ENCODE data around the gene MARCHF3.
"Not testable (repeated sequence)": the region's sequence is repeated elsewhere in the genome, so short reads cannot be mapped to it uniquely, and the experiment has no call there.

MARCHF3 gene

GRCh38 chr5:126849101-126849678 is 181.2 kb downstream of the MARCHF3 start:
- H3K4me2 ChIP-seq, result peak overlapping the region in 2 of 11 experiments; percentile 7 to 8; a peak in 1 of 22 replicates
- H4K20me1 ChIP-seq, result no peaks in the 10 kb centered on the region
- no peak for TF ChIP-seq Cebpa-rat (IDR thresholded peaks at IDR 0.05)
- peaks cover 0 to 5% (median 0%) of the 10 kb centered on the region in 11 experiments; a peak in 1 of 22 replicates for H3K27me3 ChIP-seq
- no peak overlapping the region for H3K9ac ChIP-seq
- H3K4me3 ChIP-seq, result no peak overlapping the region
- H3K27ac ChIP-seq, result no peak overlapping the region
- H3K36me3 ChIP-seq, result no peaks in the 10 kb centered on the region
- H3K4me1 ChIP-seq, result peaks cover 58 to 75% (median 61%) of the 10 kb centered on the region in 10 experiments
- peaks cover 0 to 9% (median 0%) of the 10 kb centered on the region in 11 experiments; a peak in 4 of 22 replicates for H3K9me3 ChIP-seq (replicated peaks in 1 of 11)

- Histone ChIP-seq H3K4me3 (no peak overlapping the region), H3K9ac (peak overlapping the region in 1 of 11 experiments; percentile 4; a peak in 1 of 22 replicates), H3K4me1 (peaks cover 48 to 66% (median 55%) of the 10 kb centered on the region in 10 experiments), H3K27ac (0 out of 22 replicates have a peak overlapping the region, but pooled peaks of 2 of the 11 experiments have one; percentile 12 to 34), H4K20me1 (no peaks in the 10 kb centered on the region), H3K36me3 (no peaks in the 10 kb centered on the region), H3K27me3 (no peaks in the 10 kb centered on the region; a peak in 1 of 22 replicates), H3K9me3 (replicated peaks in 1 of 11) (no peaks in the 10 kb centered on the region), H3K4me2 (peak overlapping the region in 10 of 11 experiments; percentile 0 to 53 (median 15); a peak in 12 of 22 replicates)
- TF ChIP-seq Cebpa-rat (IDR thresholded peaks at IDR 0.05), result no peak
Observed at GRCh38 chr5:126848253-126848652, 182.1 kb downstream of the MARCHF3 start.

- peak overlapping the region in 1 of 11 experiments; percentile 4; a peak in 1 of 22 replicates for H3K9ac ChIP-seq
- peaks cover 44 to 62% (median 51%) of the 10 kb centered on the region in 10 experiments for H3K4me1 ChIP-seq
- peak overlapping the region; percentile 0 to 49 (median 19); a peak in 11 of 22 replicates for H3K4me2 ChIP-seq
- no peak for TF ChIP-seq Cebpa-rat (IDR thresholded peaks at IDR 0.05)
- no peak overlapping the region for H3K4me3 ChIP-seq
- H3K27ac ChIP-seq, result peak overlapping the region in 2 of 11 experiments; percentile 22 to 41; a peak in 2 of 22 replicates
- no peaks in the 10 kb centered on the region for H4K20me1 ChIP-seq
- no peaks in the 10 kb centered on the region for H3K36me3 ChIP-seq
- H3K27me3 ChIP-seq, result no peaks in the 10 kb centered on the region
- no peaks in the 10 kb centered on the region for H3K9me3 ChIP-seq (replicated peaks in 1 of 11)
Observed at GRCh38 chr5:126847826-126848251, 182.5 kb downstream of the MARCHF3 start.

- Histone ChIP-seq H3K4me3 (no peak overlapping the region), H3K27ac (peak overlapping the region in 2 of 11 experiments; percentile 22 to 41; a peak in 3 of 22 replicates), H3K4me1 (peaks cover 40 to 58% (median 47%) of the 10 kb centered on the region in 10 experiments), H3K36me3 (no peaks in the 10 kb centered on the region), H3K9me3 (replicated peaks in 1 of 11) (no peaks in the 10 kb centered on the region), H3K4me2 (peak overlapping the region in 8 of 11 experiments; percentile 0 to 49 (median 23); a peak in 7 of 22 replicates), H3K9ac (no peak overlapping the region), H3K27me3 (no peaks in the 10 kb centered on the region), H4K20me1 (no peaks in the 10 kb centered on the region)
- TF ChIP-seq Cebpa-rat (IDR thresholded peaks at IDR 0.05), result no peak
Observed at GRCh38 chr5:126847456-126847820, 182.9 kb downstream of the MARCHF3 start.

- peaks cover 35 to 53% (median 42%) of the 10 kb centered on the region in 10 experiments for H3K4me1 ChIP-seq
- no peaks in the 10 kb centered on the region for H4K20me1 ChIP-seq
- H3K9ac ChIP-seq, result no peak overlapping the region
- peak overlapping the region in 1 of 11 experiments; percentile 22; a peak in 3 of 22 replicates for H3K27ac ChIP-seq
- no peaks in the 10 kb centered on the region for H3K27me3 ChIP-seq
- H3K4me3 ChIP-seq, result no peak overlapping the region
- H3K9me3 ChIP-seq (replicated peaks in 1 of 11), result no peaks in the 10 kb centered on the region
- peak overlapping the region in 4 of 11 experiments; percentile 3 to 89 (median 67); a peak in 6 of 22 replicates for H3K4me2 ChIP-seq
- H3K36me3 ChIP-seq, result no peaks in the 10 kb centered on the region
- no peak for TF ChIP-seq Cebpa-rat (IDR thresholded peaks at IDR 0.05)
Observed at GRCh38 chr5:126846744-126847455, 183.5 kb downstream of the MARCHF3 start.

- peak overlapping the region in 6 of 11 experiments; percentile 3 to 89 (median 62); a peak in 8 of 22 replicates for H3K4me2 ChIP-seq
- no peaks in the 10 kb centered on the region for H3K36me3 ChIP-seq
- no peaks in the 10 kb centered on the region for H3K9me3 ChIP-seq (replicated peaks in 1 of 11)
- no peak overlapping the region for H3K9ac ChIP-seq
- no peak for TF ChIP-seq Cebpa-rat (IDR thresholded peaks at IDR 0.05)
- peaks cover 29 to 47% (median 36%) of the 10 kb centered on the region in 10 experiments for H3K4me1 ChIP-seq
- no peaks in the 10 kb centered on the region for H4K20me1 ChIP-seq
- H3K4me3 ChIP-seq, result no peak overlapping the region
- H3K27me3 ChIP-seq, result no peaks in the 10 kb centered on the region
- no peak overlapping the region; a peak in 1 of 22 replicates for H3K27ac ChIP-seq
Observed at GRCh38 chr5:126846344-126846743, 184.0 kb downstream of the MARCHF3 start.

GRCh38 chr5:126845470-126846070 is 184.8 kb downstream of the MARCHF3 start:
- not testable (repeated sequence) for H4K20me1 ChIP-seq; H3K4me3 ChIP-seq; H3K36me3 ChIP-seq; H3K9me3 ChIP-seq (replicated peaks in 1 of 11); H3K27me3 ChIP-seq
- Histone ChIP-seq H3K4me1 (peaks cover 28 to 42% (median 33%) of the 10 kb centered on the region in 10 experiments), H3K4me2 (peak overlapping the region; percentile 39 to 89 (median 64)), H3K9ac (peak overlapping the region in 5 of 11 experiments; percentile 44 to 59 (median 54); a peak in 6 of 22 replicates), H3K27ac (peak overlapping the region in 8 of 11 experiments; percentile 43 to 74 (median 62); a peak in 14 of 22 replicates)

GRCh38 chr5:126843375-126843774 is 187.0 kb downstream of the MARCHF3 start:
- H3K9ac ChIP-seq; H3K27me3 ChIP-seq; H3K9me3 ChIP-seq (replicated peaks in 1 of 11); H3K4me3 ChIP-seq; H3K27ac ChIP-seq; H4K20me1 ChIP-seq; H3K4me2 ChIP-seq: not testable (repeated sequence)
- peaks cover 22 to 32% (median 28%) of the 10 kb centered on the region in 10 experiments for H3K4me1 ChIP-seq
- H3K36me3 ChIP-seq, result peaks cover 0 to 11% (median 6%) of the 10 kb centered on the region in 11 experiments; a peak in 15 of 22 replicates

- Histone ChIP-seq H4K20me1 (peaks cover 0 to 27% (median 6%) of the 10 kb centered on the region in 11 experiments; a peak in 7 of 22 replicates), H3K36me3 (peaks cover 4 to 50% (median 44%) of the 10 kb centered on the region in 11 experiments; a peak in 21 of 22 replicates)
- H3K4me1 ChIP-seq; H3K27me3 ChIP-seq; H3K9me3 ChIP-seq (replicated peaks in 1 of 11); H3K4me3 ChIP-seq; H3K4me2 ChIP-seq; H3K9ac ChIP-seq; H3K27ac ChIP-seq: not testable (repeated sequence)
Observed at GRCh38 chr5:126839407-126839806, 191.0 kb downstream of the MARCHF3 start.

Measured in BLaER1 treated with 17β-estradiol and CSF1 and Interleukin-3, amounts not matched to agents 10 nM and 100 nM (cell line).